HG03060 (cell line): ENCODE data around the gene COPB1.

Source experiments
- ATAC-seq: cut with Tn5 transposase; IDR thresholded peaks from one replicate; pipeline ENCODE4 v1.9.1; 2021; ENCODE audit warnings: low read depth, moderate number of reproducible peaks; ENCODE audit not compliant: unreplicated experiment

COPB1 gene

DNA sequence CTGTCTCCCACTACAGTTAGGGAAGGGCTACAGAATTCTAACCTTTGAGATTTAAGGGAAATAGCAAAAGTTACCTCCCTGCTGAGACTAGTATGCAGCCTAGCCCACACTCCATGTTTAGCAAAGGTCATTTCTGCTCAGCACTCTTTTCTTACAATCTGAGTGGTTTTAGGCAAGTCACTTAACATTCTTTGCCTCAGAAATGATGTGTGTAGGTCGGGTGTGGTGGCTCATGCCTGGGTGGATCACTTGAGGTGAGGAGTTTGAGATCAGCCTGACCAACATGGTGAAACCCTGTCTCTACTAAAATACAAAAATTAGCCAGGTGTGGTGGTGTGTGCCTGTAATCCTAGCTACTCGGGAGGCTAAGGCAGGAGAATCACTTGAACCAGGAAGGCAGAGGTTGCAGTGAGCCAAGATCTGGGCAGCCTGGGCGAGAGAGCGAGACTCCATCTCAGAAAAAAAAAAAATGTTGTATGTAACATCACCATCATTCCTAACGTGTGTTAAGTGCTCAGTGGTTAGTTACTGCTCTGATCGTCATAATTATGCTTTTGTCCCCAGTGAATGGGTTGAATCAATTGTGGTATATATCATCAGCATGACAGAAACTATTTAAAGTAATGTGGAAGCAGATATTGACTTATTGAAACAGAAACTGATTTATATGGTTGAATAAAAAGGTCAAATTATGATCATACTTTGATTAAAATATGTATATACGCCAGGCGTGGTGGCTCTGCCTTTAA is 55.0 kb downstream of the COPB1 start:
- ATAC-seq = no peak

DNA sequence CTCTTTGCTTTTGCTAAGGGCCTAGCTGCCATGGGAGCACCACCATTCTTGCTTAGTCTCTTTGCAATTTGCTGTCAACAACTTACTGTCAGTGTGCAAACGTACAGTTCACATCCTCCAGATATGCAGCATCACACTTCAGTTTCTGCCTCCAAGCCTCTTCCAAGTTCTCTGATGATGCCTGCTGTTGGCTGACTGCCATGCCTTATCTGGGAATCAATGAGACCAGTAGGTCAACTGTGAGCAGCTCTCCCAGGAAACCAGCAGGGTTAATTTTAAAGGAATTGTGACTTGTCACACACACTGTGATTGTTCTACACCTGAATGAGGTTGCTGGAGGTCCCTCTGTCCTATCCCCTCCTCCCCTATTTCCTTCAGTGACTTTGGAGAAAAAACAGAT is 56.0 kb downstream of the COPB1 start:
- ATAC-seq = no peak

DNA sequence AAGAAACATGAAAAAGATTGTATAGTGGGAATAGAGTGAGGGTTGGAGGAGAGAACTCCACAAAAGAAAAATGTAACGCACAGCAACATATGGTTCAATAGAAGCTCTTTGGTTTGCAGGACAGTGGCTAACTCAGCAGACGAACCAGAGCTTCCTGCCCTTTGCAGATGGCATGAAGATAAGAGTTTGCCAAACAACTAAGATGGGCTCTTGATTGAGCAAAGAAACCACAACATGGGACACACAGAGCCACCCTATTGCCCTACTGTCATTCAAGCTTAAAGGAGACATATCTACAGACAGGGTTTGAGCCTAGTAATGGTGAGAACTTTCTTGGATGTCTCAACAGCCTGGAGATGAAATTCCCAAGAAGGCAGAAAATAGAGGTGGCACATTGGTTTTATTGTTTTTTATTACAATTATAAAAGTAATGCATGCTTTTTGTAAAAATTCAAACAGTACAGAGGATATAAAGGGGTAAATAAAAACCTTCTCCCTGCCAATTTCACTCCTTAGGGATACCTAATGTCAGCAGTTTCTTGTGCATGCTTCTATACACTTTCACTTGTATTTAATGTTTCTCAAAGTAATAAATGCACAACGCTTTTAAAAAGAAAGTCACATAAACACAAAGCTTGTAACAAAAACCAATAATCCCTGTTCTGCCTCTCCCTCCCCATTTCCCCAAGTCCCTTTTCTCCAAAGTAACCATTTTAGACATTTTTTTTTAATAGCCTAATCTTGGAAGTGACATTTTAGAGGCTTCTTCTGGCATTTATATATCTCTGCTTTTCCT is 63.7 kb downstream of the COPB1 start:
- ATAC-seq = no peak

DNA sequence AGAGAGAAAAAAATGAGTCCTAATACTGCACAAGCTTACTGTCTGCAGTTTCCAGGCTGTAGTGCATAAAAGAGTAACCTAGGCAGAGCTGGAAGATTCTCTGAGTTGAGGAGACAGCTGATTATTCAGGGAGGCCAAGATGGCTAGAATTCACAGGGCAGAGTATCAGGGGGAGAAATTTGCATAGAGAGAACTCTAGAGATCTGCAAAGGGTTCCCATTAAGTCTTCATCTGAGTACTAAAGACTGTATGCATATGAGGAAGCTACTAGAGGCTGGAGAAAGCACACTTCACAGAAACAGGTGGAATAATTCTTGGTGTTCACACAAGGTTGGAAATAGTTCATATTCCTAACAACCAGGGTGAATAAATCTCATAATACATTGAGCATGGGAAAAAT is 74.0 kb downstream of the COPB1 start:
- no peak for ATAC-seq

DNA sequence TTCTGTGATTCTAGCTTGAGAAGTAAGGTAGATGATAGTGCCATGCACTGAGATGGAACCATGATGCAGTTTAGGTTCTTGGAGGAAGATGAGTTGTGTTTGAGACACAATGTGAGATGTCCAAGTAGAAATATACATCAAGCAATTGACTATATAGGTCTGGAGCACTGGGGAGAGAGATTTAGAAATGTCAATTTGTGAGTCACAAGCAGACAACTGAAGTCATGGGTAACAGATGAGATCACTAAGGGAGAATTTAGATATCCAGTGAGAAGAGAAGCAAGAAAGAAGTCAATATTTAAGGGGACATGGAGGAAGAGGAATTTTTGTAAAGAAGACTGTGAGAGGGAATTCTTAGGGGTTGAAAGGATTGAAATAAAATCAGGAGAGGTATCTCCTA is 75.5 kb downstream of the COPB1 start:
- ATAC-seq = no peak

DNA sequence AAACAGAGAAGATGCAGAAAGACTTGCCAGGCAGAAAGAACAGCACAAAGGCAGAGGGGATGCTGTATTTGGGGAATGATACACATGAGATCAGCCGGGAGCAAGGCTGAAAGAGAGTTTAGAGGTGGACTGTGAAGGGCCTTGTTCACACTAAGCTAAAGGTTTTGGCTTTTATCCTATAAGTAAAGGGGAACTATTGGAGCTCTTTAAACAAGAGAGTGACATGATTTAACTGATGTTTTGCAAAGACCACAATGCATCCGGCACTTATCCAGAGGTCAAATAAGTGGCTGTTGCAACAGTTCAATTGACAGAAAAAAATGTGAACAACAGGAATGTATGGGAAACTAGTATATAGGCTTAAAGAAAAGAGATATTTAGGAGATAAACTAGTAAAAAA is 76.0 kb downstream of the COPB1 start:
- ATAC-seq = no peak

DNA sequence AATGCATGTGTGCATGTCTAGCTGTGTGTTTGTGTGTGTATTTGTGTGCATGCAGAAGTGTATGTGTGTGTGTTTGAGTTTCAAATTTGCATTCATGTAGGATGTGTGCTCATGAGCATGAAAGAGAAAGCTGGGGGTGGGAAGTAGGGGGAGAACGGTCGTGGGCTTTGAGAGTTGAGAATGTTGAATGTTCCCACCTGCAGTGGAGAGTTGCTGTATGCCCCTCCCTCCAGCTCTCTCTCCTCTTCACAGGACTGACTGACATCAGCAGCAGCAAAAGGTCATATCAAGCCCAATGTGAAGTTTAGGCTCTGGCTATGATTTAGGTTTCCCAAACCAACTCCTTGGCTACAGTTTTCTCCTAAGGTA is 76.8 kb downstream of the COPB1 start:
- ATAC-seq = no peak

DNA sequence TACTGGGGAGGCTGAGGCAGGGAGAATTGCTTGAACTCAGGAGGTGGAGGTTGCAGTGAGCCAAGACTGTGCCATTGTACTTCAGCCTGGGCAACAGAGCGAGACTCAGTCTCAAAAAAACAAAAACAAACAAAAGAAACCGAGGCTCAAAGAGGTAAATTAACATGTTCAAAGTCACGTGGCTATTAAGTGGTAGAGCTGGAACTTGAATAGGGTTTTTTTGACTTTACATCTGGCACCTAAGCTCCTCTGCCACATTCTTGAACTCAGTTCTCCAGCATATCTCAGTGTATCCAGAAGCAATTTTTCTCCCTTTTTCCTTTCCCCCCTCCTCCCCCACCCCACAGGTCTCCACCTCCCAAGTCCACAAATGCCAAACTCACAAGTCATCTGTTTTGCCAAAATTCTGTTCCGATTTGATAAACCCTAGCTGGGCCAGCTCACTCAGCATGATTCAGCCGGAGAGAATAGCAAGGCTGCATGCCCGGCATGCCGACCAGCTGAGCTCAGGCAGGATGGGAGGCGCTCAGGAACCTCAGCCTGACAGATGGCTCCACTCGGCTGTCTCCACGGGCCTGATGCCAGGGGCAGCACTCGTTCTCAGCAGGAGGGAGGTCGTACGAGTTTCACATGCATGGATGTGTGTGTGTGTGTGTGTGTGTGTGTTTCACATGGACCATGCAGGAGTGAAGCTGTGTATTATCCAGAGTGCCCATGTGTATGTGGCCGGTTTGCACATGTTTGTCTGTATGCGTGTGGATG is 77.4 kb downstream of the COPB1 start:
- no peak for ATAC-seq

DNA sequence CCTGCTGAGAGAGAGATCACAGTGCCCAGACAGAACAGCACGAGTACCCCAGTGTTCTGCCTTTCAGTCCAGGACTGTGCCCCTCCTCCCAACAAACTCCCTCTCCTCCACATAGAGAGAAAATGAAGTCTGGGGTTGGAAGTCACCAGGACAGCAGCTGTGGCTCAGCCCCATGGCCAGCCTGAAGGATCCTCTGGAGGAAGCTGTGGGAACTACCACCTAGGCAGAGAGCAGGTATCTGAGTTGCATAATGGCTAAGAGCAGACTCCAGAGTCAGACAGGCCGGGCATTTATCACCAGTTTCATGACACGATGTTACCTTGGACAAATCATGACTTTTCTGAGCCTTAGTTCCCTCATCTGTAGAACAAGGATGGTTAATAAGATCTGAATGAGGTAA is 79.4 kb downstream of the COPB1 start:
- ATAC-seq = no peak

DNA sequence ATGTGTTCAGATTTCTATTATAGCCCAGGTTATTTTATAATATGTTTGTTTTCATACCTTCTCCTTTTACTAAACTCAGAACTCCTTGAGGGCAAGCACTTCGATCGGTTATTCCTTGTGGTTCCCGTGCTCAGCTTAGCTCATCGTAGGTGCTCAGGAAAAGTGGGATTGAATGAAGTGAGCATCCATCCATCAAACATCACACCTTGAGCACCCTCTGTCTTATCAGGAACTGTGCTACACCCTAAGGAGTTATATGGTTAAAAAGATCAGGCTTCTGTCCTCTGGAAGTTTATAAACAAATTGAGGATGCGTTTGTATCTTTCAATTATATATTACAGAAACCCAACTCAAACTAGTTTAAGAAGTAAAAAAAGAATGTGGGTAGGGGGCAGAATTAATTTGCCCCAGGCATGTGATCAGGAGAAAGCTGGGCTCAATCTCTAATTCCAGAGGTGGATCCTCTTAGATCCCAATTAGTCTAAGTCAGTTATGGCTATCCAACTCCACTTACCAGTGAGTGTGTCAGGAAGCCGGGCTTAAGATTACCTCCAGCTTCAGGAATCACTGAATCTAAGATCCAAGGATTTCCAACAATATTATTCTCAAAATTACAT is 80.7 kb downstream of the COPB1 start:
- ATAC-seq = no peak

DNA sequence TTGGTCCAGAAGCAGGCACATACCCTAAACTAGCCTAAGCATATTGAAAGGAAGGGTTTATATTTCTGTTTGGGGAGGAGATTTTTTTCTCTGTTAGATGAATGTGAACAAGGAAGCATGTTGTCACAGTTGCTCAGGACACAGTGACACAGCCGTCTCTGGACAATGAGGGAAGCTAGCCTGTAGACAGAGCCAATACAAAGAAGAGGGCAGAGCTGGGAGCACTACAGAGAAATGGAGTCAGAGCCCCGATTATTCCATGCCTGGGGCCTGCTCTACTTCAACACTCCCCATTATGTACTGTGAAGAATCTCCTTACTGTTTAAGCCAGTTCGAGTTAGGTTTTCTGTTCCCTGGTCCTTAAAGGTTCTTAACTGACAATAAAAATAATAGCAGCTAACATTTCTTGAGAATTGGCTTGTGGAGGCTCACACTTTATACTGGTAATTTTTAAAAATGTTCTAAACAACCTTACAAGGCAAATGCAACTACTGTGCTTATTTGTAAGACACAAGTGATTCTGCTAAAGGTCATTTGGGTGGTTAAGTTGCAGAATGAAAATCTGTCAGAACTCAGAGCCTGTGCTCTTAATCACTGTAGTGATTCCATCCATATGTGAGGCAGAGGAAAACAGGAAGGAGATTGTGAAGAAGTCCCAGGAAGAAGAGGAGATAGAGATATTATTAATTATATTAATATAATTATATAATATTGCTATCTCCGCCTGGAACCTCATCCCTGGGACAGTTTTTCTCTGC is 81.8 kb downstream of the COPB1 start:
- ATAC-seq = no peak

DNA sequence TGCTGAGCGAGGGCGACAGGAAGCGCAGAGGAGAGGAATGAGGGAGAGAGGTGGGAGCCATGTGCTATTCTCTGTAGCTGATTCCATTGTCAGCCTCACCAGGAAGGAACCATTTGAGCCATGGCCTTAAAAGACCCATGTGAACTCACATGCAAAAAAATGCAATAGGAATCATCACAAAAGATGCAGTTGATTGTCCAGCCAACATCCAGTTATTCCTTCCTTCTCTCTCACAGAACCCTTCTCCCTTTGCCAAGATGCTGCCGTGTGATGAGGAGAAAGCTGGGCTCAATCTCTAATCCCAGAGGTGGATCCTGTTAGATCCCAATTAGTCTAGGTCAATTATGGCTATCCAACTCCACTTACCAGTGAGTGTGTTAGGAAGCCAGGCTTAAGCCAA is 82.4 kb downstream of the COPB1 start:
- ATAC-seq = no peak

DNA sequence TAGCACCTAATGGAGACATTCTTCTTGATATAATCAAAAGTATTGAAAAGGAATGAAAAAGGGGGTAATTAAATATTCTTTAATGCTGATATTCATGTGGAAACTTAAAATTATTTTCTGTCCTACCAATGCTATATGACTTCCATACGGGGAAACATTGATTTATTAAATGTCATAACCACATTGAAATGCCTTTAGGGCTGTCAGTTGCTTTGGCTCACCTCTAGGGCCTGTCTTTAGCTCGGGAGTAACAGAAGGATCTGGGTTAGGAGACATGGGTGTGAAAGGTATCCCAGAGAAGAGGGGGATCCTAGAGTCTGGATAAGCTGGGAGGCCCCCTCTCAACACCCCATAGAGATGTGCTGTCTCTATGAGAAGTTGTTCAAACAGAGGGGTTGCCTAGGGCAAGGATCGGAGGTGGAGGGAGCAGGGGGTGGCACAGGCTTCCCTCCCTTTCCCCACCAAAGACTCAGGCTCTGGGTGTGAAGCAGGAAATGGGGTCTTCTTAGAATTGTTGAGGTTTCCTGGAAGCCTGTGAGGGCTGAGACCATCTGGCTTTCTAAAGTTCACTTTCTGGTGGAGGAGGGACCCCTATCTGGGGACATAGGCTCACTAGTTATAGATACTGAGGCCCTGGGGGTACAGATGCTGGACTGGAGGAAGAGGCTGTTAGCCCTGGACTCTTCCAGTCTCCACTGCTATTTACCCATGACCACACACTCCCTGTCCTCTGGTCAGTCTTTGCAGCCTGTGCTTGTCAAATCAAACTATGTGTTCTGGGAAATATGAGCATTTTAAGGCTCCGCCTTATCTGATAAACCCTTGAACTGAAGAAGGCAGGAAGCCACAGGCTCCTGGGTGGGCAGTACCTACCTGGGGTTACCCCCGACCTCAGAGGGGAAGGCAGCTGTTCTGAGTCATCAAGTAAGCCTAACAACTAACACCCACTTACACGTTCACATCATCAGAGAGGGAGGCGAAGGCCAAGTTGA is 84.8 kb downstream of the COPB1 start:
- peak; percentile 65 for ATAC-seq

DNA sequence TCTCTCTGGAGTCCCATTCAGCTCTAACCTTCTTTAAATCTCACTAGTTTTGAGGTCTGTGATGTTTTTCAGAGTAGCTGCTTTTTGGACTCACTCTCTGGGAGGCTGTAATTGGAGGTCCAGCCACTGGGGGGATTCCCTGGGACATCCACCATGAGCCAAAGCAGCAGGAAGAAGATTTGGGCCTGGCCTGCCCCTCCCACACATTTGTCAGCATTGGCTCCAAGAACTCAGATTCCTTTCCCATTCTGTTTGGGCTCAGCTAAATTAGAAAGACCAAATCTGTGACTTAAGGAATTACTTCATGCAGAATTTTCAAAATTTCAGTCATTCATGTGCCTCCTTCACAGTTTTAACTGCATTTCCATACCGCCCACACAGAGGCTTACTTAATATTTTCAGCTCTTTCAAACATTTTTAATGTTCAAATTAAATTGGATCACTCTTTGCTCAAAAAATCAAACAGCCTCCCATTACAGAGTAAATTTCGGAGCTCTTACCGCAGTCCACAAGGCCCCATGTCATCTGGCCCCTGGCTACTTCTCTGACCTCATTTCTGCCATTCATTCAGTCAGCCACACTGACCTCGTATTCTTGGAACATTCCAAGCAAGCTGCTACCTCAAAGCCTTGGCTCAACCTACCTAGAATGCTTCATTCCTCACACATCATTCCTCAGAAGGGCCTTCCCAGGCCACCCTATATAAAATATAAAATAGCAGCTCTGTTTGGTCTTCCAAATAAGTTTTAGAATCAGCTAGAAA is 86.1 kb downstream of the COPB1 start:
- ATAC-seq = no peak

DNA sequence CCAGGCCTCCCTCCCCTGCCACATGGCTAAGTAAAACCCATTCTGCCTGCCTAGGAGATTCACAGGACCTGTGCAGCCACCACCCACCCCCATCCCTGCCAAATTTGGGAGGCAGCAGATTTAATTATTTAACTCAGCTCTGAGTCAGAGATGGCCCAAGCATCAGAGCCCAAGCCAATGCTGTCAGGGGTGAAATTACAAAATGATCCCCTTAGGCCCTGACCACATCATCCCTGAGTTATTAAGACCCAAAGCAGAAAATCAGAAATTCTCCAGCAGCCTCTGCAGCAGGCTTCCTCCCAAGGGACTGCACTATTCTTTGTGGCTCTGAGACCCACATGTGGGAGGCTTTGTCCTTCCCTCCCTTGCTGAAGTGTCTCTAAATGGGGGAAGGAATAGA is 87.8 kb downstream of the COPB1 start:
- no peak for ATAC-seq

DNA sequence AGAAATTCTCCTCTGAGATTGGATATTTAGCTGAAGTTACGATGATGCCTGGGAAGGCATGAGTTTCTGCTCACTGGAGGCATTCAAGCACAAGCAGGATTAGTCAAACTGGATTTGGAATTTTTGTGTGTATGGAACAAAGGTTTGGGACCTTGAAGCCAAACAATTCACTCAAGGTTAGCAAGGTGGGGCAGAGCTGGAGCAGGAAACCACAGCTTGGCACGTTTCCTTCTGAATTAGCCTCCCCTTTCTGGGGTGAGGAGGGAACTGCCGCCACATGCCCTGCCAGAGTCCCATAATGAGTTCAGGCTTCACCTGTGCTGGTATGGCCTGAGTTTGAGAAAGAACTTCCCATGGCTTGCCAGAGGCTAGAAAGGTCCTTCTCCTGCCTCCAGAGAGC is 89.7 kb downstream of the COPB1 start:
- no peak for ATAC-seq

DNA sequence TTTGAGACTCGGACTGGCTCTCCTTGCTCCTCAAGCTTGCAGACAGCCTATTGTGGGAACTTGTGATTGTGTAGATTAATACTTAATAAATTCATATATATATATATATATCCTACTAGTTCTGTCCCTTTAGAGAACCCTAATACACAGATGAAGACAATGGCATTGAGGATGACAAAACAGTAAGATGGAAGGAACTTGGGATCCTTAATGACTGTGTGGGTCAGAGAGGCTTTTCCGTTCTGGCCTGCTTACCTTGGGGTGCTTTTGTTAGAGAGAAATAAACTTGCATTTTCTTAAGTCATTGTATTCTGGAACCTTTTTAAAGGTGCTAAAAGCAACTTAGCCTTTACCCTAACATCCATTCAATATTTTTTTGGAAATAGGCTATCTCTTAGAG is 91.0 kb downstream of the COPB1 start:
- no peak for ATAC-seq
